Thyroid gland (tissue), 4 donors: Measurements from ENCODE around the gene GLI3.

Source experiments
- POLR2A ChIP-seq, 2 donors: fragments of 450-650 bp; IDR thresholded peaks; one replicate each; pipeline ENCODE4 v1.6.1; 2017; ENCODE audit warnings: antibody characterized with exemption in 2 of 2, mild to moderate bottlenecking in 2 of 2, moderate library complexity in 1 of 2
- TF ChIP-seq, protein P1 (sequence below), 6 experiments: fragments of 200-600 bp in 3 of 6; fragments of 450-650 bp in 3 of 6; sonication (generic) in 3 of 6; IDR thresholded peaks; one replicate each; pipeline ENCODE4 v1.5.1; 2016 to 2019; ENCODE audit warnings: antibody characterized with exemption in 6 of 6, mild to moderate bottlenecking in 2 of 6, inconsistent platforms in 1 of 6, moderate library complexity in 1 of 6

DNA sequence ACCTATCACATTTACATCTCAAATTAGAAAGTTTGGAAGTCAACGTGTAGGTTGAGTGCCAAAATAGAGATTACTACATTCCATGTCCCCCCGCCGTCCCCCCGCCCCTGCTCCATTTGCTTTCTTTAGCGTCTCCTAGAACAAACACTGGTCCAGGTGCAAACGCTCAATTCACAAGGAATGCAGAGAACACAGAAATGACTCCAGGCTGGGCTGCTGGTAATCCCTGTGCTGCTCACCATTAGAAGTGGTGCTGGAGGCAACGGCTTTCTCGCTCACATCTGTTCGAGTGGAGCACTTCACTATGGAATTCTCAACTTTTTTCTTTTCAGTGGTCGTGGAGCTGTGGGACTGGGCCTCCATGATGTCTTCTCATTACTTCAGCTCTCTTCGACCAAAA is 14.1 kb downstream of the GLI3 start:
- TF ChIP-seq, protein P1, sequence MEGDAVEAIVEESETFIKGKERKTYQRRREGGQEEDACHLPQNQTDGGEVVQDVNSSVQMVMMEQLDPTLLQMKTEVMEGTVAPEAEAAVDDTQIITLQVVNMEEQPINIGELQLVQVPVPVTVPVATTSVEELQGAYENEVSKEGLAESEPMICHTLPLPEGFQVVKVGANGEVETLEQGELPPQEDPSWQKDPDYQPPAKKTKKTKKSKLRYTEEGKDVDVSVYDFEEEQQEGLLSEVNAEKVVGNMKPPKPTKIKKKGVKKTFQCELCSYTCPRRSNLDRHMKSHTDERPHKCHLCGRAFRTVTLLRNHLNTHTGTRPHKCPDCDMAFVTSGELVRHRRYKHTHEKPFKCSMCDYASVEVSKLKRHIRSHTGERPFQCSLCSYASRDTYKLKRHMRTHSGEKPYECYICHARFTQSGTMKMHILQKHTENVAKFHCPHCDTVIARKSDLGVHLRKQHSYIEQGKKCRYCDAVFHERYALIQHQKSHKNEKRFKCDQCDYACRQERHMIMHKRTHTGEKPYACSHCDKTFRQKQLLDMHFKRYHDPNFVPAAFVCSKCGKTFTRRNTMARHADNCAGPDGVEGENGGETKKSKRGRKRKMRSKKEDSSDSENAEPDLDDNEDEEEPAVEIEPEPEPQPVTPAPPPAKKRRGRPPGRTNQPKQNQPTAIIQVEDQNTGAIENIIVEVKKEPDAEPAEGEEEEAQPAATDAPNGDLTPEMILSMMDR (IDR thresholded peaks at IDR 0.05) = no peak
- TF ChIP-seq POLR2A (IDR thresholded peaks at IDR 0.05) = no peak
